ENCODE data around the gene RUNX3. TPM values are rescaled to one million over a fixed set of nuclear protein-coding genes. Genes with fewer than 3 reads are reported as not detected.

The RUNX3 gene
- polyA plus RNA-seq, 1 donor (not counting 4 experiments of a cell fraction or from before 2014, with no cell fraction given): not detected

- H3K4me3 ChIP-seq (ENCODE audit: control insufficient read depth in 2 of 3, extremely low read depth in 1 of 3, insufficient read depth in 2 of 3, low read depth in 1 of 3, low read length in 3 of 3): no peak overlapping the region
- no peak overlapping the region for H2AFZ ChIP-seq (ENCODE audit: control insufficient read depth, low read length)
- no peaks in the 10 kb centered on the region for H4K20me1 ChIP-seq (ENCODE audit: control insufficient read depth, extremely low read depth, insufficient read depth, low read length)
- no peaks in the 10 kb centered on the region for H3K27me3 ChIP-seq (ENCODE audit: control insufficient read depth, extremely low read depth, insufficient read depth, low read length)
- dilution Hi-C loops (cut with MboI; ENCODE audit: extremely low pct_ligation_motif_present, low sequenced_read_pairs): no loop called here
- TF ChIP-seq EZH2 (IDR thresholded peaks at IDR 0.05; ENCODE audit: low read length) (no peak), CTCF (optimal IDR thresholded peaks at IDR 0.05 in 1 of 3, IDR thresholded peaks at IDR 0.05 in 1 of 3, conservative IDR thresholded peaks at IDR 0.05 in 1 of 3; ENCODE audit: extremely low read depth in 1 of 3, insufficient read depth in 2 of 3, low read length in 3 of 3) (no peak)
- no peak overlapping the region for H3K4me2 ChIP-seq (ENCODE audit: control insufficient read depth, extremely low read depth, insufficient read depth, low read depth, low read length)
- no peaks in the 10 kb centered on the region for H3K9me1 ChIP-seq (ENCODE audit: control insufficient read depth, extremely low read depth, insufficient read depth, low read length)
- FAIRE-seq (no peak), DNase-seq (ENCODE audit: low read depth, low spot score) (no peak)
- peaks cover 31% of the 10 kb centered on the region for H3K4me1 ChIP-seq (ENCODE audit: control insufficient read depth, extremely low read depth, insufficient read depth, low read length)
- no peaks in the 10 kb centered on the region for H3K79me2 ChIP-seq (ENCODE audit: control insufficient read depth, insufficient read depth, low read length)
- no peak overlapping the region for H3K27ac ChIP-seq (ENCODE audit: control insufficient read depth, insufficient read depth, low read length)
- H3K9me3 ChIP-seq (ENCODE audit: control insufficient read depth, low read depth, low read length): peaks cover 4% of the 10 kb centered on the region
- no peaks in the 10 kb centered on the region for H3K36me3 ChIP-seq (ENCODE audit: control insufficient read depth in 2 of 2, extremely low read depth in 1 of 2, insufficient read depth in 2 of 2, low read length in 2 of 2)
- H3K9ac ChIP-seq (ENCODE audit: control insufficient read depth, extremely low read depth, insufficient read depth, low read length): no peak overlapping the region
These were observed 43.2 kb upstream of the RUNX3 start for GRCh38 chr1:24973315-24973714.

GRCh38 chr1:24972915-24973242 lies 42.8 kb upstream of the RUNX3 start:
- Histone ChIP-seq H3K9ac (ENCODE audit: control insufficient read depth, extremely low read depth, insufficient read depth, low read length) (no peak overlapping the region), H3K4me1 (ENCODE audit: control insufficient read depth, extremely low read depth, insufficient read depth, low read length) (peaks cover 31% of the 10 kb centered on the region), H2AFZ (ENCODE audit: control insufficient read depth, low read length) (no peak overlapping the region), H3K4me2 (ENCODE audit: control insufficient read depth, extremely low read depth, insufficient read depth, low read depth, low read length) (no peak overlapping the region), H3K9me3 (ENCODE audit: control insufficient read depth, low read depth, low read length) (peaks cover 4% of the 10 kb centered on the region), H3K27ac (ENCODE audit: control insufficient read depth, insufficient read depth, low read length) (no peak overlapping the region), H3K79me2 (ENCODE audit: control insufficient read depth, insufficient read depth, low read length) (no peaks in the 10 kb centered on the region), H3K27me3 (ENCODE audit: control insufficient read depth, extremely low read depth, insufficient read depth, low read length) (no peaks in the 10 kb centered on the region), H4K20me1 (ENCODE audit: control insufficient read depth, extremely low read depth, insufficient read depth, low read length) (no peaks in the 10 kb centered on the region), H3K36me3 (ENCODE audit: control insufficient read depth in 2 of 2, extremely low read depth in 1 of 2, insufficient read depth in 2 of 2, low read length in 2 of 2) (no peaks in the 10 kb centered on the region), H3K9me1 (ENCODE audit: control insufficient read depth, extremely low read depth, insufficient read depth, low read length) (no peaks in the 10 kb centered on the region), H3K4me3 (ENCODE audit: control insufficient read depth in 2 of 3, extremely low read depth in 1 of 3, insufficient read depth in 2 of 3, low read depth in 1 of 3, low read length in 3 of 3) (no peak overlapping the region)
- dilution Hi-C loops (cut with MboI; ENCODE audit: extremely low pct_ligation_motif_present, low sequenced_read_pairs): no loop called here
- no peak for TF ChIP-seq EZH2 (IDR thresholded peaks at IDR 0.05; ENCODE audit: low read length)
- TF ChIP-seq CTCF (optimal IDR thresholded peaks at IDR 0.05 in 1 of 3, IDR thresholded peaks at IDR 0.05 in 1 of 3, conservative IDR thresholded peaks at IDR 0.05 in 1 of 3; ENCODE audit: extremely low read depth in 1 of 3, insufficient read depth in 2 of 3, low read length in 3 of 3): no peak
- FAIRE-seq (no peak), DNase-seq (ENCODE audit: low read depth, low spot score) (no peak)

Measured in keratinocyte (primary cell).